Testis (tissue), 3 donors: ENCODE results near the gene FLT1. TPM values are rescaled to one million over a fixed set of nuclear protein-coding genes. Genes with fewer than 3 reads are reported as not detected.

Experiments
- DNase-seq: peaks from one replicate; pipeline ENCODE4 v3.0.0-alpha.2; 2019
- H3K27ac ChIP-seq, 2 donors: fragments of 200-600 bp; sonication (generic); one replicate each; pipeline ENCODE4 v1.5.1; 2019
- H3K27me3 ChIP-seq: fragments of 200-600 bp; sonication (generic); one replicate; pipeline ENCODE4 v1.5.1; 2019
- H3K36me3 ChIP-seq: fragments of 200-600 bp; sonication (generic); one replicate; pipeline ENCODE4 v1.5.1; 2017; ENCODE audit warnings: low read depth; ENCODE audit errors: missing control alignments
- H3K4me1 ChIP-seq: fragments of 200-600 bp; sonication (generic); one replicate; pipeline ENCODE4 v1.5.1; 2019
- H3K4me3 ChIP-seq, 2 donors: fragments of 200-600 bp; sonication (generic); one replicate each; pipeline ENCODE4 v1.5.1; 2017 to 2019
- H3K9me3 ChIP-seq: fragments of 200-600 bp; sonication (generic); one replicate; pipeline ENCODE4 v1.5.1; 2017
- CTCF ChIP-seq, 3 experiments: fragments of 450-650 bp in 2 of 3; fragments of 200-600 bp in 1 of 3; sonication (generic) in 1 of 3; IDR thresholded peaks; one replicate each; pipeline ENCODE4 v1.5.1; 2016 to 2019; ENCODE audit warnings: antibody characterized with exemption in 3 of 3, mild to moderate bottlenecking in 2 of 3, moderate library complexity in 1 of 3
- POLR2A ChIP-seq: fragments of 450-650 bp; IDR thresholded peaks from one replicate; pipeline ENCODE4 v1.6.1; 2017; ENCODE audit warnings: antibody characterized with exemption, mild to moderate bottlenecking, moderate library complexity
- WGBS, 2 donors: methylation state at CpG; one replicate each; pipeline ENCODE4 v1.1.5; 2018; 5-methylcytosine and 5-hydroxymethylcytosine counted together
- intact Hi-C: fragments of 100-400 bp; cut with DNase I; formaldehyde crosslinking; loops from one replicate; pipeline ENCODE4 v1.15.1; 2023; ENCODE audit warnings: low total_unique reads
- polyA plus RNA-seq: library from polyadenylated mRNA; stranded (reverse); fragments of 350-450 nt; fragmentation: Illumina TruSeq; extraction: RNeasy Lipid Tissue Mini Kit (QIAGEN cat#74804); gene quantifications from one replicate; pipeline ENCODE4 v1.2.3, GENCODE V29; 2014; ENCODE audit warnings: low read depth, low replicate concordance; ENCODE audit not compliant: insufficient read depth
- total RNA-seq, 2 donors: library from RNA; depleted of rRNA; stranded (reverse); fragments of >200 nt; gene quantifications; one replicate each; pipeline ENCODE4 v1.2.3, GENCODE V29; 2016

The FLT1 gene
- total and polyA plus RNA-seq, 3 donors from 2014 or later, result 26.6 to 48.1 (median 47.4) TPM

GRCh38 chr13:28412981-28413380, 81.9 kb downstream of the FLT1 start:
- DNase-seq, result no peak
- H3K27ac ChIP-seq, result no peak overlapping the region
- no peak for TF ChIP-seq POLR2A
- TF ChIP-seq CTCF (IDR thresholded peaks at IDR 0.05), result no peak
- H3K9me3 ChIP-seq, result no peaks in the 10 kb centered on the region
- H3K4me1 ChIP-seq, result peaks cover 13% of the 10 kb centered on the region
- H3K36me3 ChIP-seq, result no peaks in the 10 kb centered on the region
- intact Hi-C loops, result no loop called here
- no peaks in the 10 kb centered on the region for H3K27me3 ChIP-seq
- H3K4me3 ChIP-seq, result no peak overlapping the region
- 71 to 85% methylated on average over 7 to 8 of the region's 8 CpGs for WGBS, 2 donors

- WGBS, 2 donors, result 47 to 48% methylated on average over 5 of the region's 5 CpGs
- H3K27ac ChIP-seq, result no peak overlapping the region
- no peaks in the 10 kb centered on the region for H3K36me3 ChIP-seq
- no peak for DNase-seq
- H3K9me3 ChIP-seq, result no peaks in the 10 kb centered on the region
- H3K4me3 ChIP-seq, result no peak overlapping the region
- no peaks in the 10 kb centered on the region for H3K27me3 ChIP-seq
- H3K4me1 ChIP-seq, result peaks cover 13% of the 10 kb centered on the region
- no peak for TF ChIP-seq POLR2A
- no peak for TF ChIP-seq CTCF (IDR thresholded peaks at IDR 0.05)
- intact Hi-C loops, result no loop called here
Observed at GRCh38 chr13:28411831-28412353, 83.0 kb downstream of the FLT1 start.

- no peak overlapping the region for H3K4me3 ChIP-seq
- DNase-seq, result no peak
- H3K9me3 ChIP-seq, result no peaks in the 10 kb centered on the region
- H3K27me3 ChIP-seq, result no peaks in the 10 kb centered on the region
- TF ChIP-seq CTCF (IDR thresholded peaks at IDR 0.05), result no peak
- no peak for TF ChIP-seq POLR2A
- intact Hi-C loops, result no loop called here
- H3K27ac ChIP-seq, result no peak overlapping the region
- no peaks in the 10 kb centered on the region for H3K36me3 ChIP-seq
- peaks cover 13% of the 10 kb centered on the region for H3K4me1 ChIP-seq
- WGBS, 2 donors, result 71 to 75% methylated on average over 2 of the region's 2 CpGs
Observed at GRCh38 chr13:28410096-28410495, 84.8 kb downstream of the FLT1 start.

GRCh38 chr13:28409648-28410047, 85.3 kb downstream of the FLT1 start:
- no peaks in the 10 kb centered on the region for H3K36me3 ChIP-seq
- no peak overlapping the region for H3K4me3 ChIP-seq
- no peak overlapping the region for H3K27ac ChIP-seq
- peaks cover 13% of the 10 kb centered on the region for H3K4me1 ChIP-seq
- H3K9me3 ChIP-seq, result no peaks in the 10 kb centered on the region
- no peaks in the 10 kb centered on the region for H3K27me3 ChIP-seq
- intact Hi-C loops, result no loop called here
- no peak for DNase-seq
- TF ChIP-seq CTCF (IDR thresholded peaks at IDR 0.05) (no peak), POLR2A (no peak)

GRCh38 chr13:28408863-28409262, 86.1 kb downstream of the FLT1 start:
- H3K27me3 ChIP-seq, result no peaks in the 10 kb centered on the region
- intact Hi-C loops, result no loop called here
- H3K27ac ChIP-seq, result no peak overlapping the region
- H3K4me1 ChIP-seq, result peaks cover 13% of the 10 kb centered on the region
- H3K9me3 ChIP-seq, result no peaks in the 10 kb centered on the region
- no peak for DNase-seq
- WGBS, 2 donors, result 38 to 42% methylated on average over 1 of the region's 1 CpG
- no peak overlapping the region for H3K4me3 ChIP-seq
- H3K36me3 ChIP-seq, result no peaks in the 10 kb centered on the region
- TF ChIP-seq POLR2A, result no peak
- no peak for TF ChIP-seq CTCF (IDR thresholded peaks at IDR 0.05)
